HUDEP-2 (cell line): ENCODE results near the gene FRMPD3.
"Not testable (repeated sequence)": the region's sequence is repeated elsewhere in the genome, so short reads cannot be mapped to it uniquely, and the experiment has no call there.

Source experiments
- DNase-seq, 76 experiments: peaks; one replicate each; lab custom pipeline; 2025; ENCODE audit not compliant: unreplicated experiment in 76 of 76; lab: John Stamatoyannopoulos, UW

FRMPD3 gene

DNA sequence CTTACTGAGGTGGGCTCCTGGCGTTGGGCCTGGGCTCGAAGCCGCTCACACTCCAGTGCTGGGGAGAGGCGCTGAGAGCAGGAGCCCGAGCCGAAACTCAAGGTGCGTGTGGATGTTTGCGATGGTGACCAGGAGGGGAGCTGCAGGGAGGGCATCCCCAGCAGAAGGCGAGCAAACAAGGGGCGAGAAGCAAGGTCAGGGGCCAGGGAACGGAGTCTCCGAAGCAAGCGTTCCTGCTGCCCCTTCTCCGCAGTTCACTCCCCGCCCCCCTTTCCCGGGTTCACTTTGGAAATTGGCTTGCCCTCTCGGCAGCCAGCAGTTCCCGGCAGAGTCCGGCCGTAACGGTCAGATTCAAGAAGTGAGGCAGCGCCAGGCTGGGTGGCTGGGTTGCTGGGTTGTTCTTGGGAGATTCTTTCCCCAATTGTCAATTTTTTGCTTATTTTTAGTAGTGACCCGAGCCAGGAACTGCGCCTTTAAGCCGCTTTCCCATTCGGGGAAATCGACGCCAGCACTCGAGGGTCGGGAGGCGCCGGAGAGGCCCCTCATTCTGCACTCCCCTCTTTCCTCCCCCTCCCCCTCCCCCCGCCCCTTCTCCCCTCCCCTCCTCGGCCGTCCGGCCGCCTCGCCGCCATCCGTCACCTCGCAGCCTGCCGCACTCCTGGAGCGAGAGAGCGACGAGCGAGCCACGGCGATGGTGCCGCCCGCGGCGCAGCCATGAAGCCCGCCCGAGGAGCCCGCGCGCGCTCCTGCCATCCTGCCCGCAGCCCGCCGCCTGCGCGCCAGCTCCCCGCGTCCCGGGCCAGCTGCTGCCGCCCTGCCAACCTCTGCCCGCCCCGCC is at the start of gene FRMPD3:
Gene FRMPD3 (plus strand): TSS at position 655 of the 838 bp plus-strand sequence. CDS start 76,937 bp downstream, outside the sequence.
- peak in 1 of 76 experiments; percentile 0 for DNase-seq

GRCh38 chrX:107420571-107420970 is 28.9 kb upstream of the FRMPD3 start:
- no peak for DNase-seq

- no peak for DNase-seq
Observed at GRCh38 chrX:107421337-107421861, 28.1 kb upstream of the FRMPD3 start.

- DNase-seq = peak in 26 of 76 experiments; percentile 0 to 30 (median 4)
Observed at GRCh38 chrX:107429090-107429489, 20.4 kb upstream of the FRMPD3 start.

GRCh38 chrX:107440187-107440586 is 9.3 kb upstream of the FRMPD3 start:
- DNase-seq = no peak

DNA sequence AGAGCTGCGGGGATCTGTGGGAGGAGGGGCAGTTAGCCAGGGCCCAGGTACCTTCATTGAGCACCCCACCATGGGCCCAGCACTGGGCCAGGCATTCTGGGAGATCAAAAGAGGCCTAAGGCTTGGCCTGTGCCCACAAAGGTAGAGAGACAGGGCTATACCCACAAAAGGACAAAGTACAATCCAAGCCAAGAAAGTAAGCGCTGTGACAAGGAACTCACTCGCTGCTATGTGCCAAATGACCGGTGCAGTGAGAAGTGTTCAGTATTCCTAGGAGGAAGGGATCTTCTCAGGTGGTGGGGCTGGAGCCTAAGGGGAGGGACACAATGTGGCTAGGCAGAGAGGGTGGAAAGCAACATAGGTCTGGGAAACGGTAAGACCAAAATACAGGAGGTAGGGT is 8.8 kb upstream of the FRMPD3 start:
- DNase-seq = no peak

DNA sequence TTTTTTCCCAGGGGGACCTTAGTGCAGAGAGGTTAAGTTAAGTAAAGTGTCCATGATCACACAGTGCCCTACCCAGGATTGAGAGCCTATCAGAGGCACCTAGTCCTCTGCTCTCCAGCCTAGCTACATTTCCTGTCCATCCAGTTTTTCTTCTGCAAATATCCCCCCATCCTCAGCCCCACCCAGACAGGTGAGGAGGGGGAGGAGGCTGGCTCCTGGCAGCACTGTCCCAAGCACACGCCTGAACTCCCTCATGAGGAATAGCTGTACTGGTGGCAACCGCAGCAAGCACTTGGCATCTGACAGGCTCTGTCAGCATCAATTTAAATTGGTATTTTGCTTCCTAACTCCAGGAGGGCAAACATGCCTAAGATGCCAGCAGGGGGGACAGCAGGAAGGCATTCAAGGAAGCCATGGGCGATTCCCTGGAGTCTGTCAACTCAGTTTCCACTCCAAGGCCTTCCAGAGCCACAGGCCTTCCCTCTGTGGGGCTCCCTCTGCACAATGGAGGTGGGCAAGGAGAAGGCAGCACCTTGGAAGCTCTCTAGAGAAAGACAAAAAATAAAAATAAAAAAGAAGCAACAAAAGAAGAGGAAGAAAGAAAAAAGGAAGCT is 6.4 kb upstream of the FRMPD3 start:
- DNase-seq = no peak

- no peak for DNase-seq
Observed at GRCh38 chrX:107445146-107445545, 4.3 kb upstream of the FRMPD3 start.

DNA sequence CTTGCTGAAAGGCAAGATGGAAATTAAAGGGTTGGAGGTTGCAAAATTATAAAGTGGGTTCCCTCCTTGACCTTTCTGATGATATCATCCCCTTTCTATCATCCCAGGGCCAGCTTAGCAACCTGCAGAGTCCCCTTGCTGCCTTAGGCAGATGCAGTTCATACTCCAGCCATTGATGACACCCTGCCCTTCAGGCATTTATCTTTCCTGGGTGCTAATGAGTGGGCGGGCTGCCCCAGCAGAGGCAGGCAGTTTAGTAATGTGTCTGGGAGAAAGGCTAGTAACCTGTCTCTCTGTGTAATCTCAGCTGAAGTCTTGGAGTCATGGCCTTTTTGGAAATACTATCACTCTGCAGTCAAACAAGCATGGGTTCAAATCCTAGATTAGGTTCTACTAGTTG is 3.8 kb upstream of the FRMPD3 start:
- no peak for DNase-seq

DNA sequence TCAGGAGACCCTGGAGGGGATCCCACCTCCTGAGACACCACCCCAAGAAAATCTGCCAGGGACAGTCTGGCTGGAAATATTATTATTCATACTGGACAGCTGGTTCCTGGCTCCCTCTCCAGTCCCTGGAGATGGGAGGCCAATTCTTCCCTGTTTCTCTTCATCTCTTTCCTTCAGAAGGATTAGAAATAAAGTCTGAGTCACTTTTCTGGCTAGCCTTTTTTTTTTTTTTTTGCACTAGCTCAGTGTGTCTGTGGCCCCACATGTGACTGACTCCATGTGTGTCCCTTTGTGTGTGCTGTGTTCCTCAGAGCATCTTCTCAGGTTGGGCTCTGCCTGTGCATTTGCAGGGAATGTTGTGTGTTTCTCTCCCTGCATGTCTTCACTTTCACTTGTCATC is 1.8 kb upstream of the FRMPD3 start:
- DNase-seq = no peak

GRCh38 chrX:107448625-107448997 is 841 bp upstream of the FRMPD3 start:
- DNase-seq = no peak

- DNase-seq = peak in 1 of 76 experiments; percentile 0
Observed at GRCh38 chrX:107450823-107451509, 1.5 kb downstream of the FRMPD3 start.

DNA sequence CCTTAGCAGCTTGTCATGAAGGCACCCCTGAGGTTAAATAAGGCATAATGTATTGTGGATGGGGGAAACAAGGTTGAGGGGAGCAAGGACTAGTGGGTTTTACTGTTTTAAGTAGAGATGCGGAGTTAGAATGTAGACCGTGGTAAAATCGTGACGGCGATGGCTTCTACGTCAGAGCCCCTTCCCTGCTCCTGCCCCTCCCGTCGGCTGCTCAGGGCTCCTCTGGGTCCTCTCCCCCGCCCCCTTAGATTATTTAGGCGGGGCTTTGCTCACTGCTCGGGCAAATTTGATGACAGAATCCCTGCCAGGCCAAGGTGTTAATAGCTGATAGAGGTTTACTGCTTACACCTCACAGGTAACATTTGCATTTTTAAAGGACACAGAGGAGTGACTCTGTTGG is 2.3 kb downstream of the FRMPD3 start:
- no peak for DNase-seq

GRCh38 chrX:107452581-107452980 is 3.1 kb downstream of the FRMPD3 start:
- no peak for DNase-seq

DNA sequence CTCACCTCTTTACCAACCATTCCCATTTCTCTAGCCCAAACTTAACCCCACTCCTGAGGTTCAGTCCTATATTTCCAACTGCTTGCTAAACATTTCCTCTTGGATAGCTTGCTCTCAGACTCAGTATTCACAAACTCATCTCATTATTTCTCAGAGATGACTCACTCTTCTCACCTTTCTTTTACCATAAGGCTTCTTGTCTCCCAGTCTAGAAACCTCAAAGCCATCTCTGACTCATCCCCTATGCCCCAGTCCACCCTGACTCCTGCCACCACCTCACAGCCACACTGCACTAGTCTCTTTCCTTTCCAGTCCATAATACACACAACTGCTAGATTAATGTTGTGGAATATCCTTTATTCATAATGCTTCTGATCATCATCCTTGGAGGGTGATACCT is 4.8 kb downstream of the FRMPD3 start:
- no peak for DNase-seq

GRCh38 chrX:107457289-107457688 is 7.8 kb downstream of the FRMPD3 start:
- DNase-seq = no peak

GRCh38 chrX:107465932-107466620 is 16.6 kb downstream of the FRMPD3 start:
- no peak for DNase-seq

- no peak for DNase-seq
Observed at GRCh38 chrX:107467271-107467670, 17.8 kb downstream of the FRMPD3 start.

GRCh38 chrX:107470198-107470597 is 20.7 kb downstream of the FRMPD3 start:
- no peak for DNase-seq

- DNase-seq = no peak
Observed at GRCh38 chrX:107470971-107471370, 21.5 kb downstream of the FRMPD3 start.

- DNase-seq = not testable (repeated sequence)
Observed at GRCh38 chrX:107471420-107471819, 22.0 kb downstream of the FRMPD3 start.
